ENCODE data around the gene SRGAP2C.
"Not testable (repeated sequence)": the region's sequence is repeated elsewhere in the genome, so short reads cannot be mapped to it uniquely, and the experiment has no call there.

Gene SRGAP2C

DNA sequence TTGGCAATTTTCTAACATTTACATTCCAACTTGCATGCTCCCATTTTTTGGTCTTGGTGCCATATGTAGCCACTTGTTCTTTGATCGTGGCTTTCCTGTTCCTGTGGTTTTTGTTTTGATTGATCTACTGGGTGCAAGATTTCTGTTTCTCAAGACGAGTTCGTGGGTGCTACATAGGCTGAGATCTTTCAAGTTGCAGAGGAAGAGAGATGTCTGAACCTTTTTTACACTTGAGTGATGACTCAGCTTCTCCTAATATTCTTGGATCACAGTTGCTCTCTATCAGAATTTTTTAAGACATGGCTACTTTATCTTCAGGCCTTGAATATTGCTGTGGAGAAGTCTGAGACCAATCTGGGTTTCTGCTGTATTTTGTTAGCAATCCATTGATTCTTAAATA lies 85.2 kb downstream of the SRGAP2C start:
- DNase-seq (ENCODE audit: insufficient read length, low spot score): not testable (repeated sequence)
- FAIRE-seq: peak; percentile 77

DNA sequence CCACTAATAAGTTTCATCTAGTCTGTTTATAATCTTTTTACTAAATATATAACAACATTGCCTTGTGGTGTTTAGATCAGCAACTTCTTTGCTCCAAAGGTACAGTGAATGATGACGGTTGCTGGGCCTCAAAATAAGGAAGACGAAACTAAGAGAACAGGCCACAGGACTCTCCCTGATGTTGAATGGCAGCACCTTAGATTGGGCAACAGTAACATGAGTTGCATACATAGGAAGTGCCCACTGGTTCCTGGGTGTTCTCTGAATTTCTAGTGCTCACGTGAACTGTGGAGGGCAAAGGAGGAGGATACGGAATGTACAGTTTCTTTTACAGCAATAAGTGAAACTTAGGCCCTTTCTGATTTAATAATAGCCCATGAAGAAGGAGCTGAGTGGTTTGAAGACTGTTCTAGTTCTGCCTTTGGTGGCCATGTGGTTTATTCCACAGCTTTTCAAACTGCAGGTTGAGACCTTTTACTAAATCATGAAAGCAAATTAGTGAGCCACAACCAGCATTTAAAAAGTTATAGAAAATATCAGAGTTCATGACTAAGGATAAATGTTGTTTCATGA lies 86.5 kb downstream of the SRGAP2C start:
- FAIRE-seq: peak; percentile 71

DNA sequence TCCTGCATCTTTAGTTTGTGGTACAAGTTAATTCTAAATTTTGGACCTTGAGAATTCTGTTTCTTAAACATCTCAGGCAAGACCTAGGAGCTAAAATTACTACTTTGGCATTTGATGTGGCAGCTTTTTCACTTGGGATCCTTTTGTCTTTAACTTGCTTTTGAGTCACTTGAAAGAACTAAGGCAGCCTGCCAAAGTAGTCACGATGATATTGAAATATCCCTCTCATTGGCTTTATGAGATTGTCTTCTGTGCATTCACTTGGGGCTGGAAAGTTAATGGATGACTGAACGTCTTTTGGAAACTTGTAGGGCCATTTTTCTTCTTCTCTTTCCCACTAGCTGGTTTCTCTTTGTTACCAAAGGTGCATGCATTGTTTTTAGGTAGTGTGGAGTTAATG lies 90.7 kb downstream of the SRGAP2C start:
- DNase-seq (ENCODE audit: insufficient read length, low spot score); FAIRE-seq: not testable (repeated sequence)

More for the DNA sequence above, 86.5 kb downstream of the SRGAP2C start:
- not testable (repeated sequence) for DNase-seq (ENCODE audit: insufficient read length, low spot score)

DNA sequence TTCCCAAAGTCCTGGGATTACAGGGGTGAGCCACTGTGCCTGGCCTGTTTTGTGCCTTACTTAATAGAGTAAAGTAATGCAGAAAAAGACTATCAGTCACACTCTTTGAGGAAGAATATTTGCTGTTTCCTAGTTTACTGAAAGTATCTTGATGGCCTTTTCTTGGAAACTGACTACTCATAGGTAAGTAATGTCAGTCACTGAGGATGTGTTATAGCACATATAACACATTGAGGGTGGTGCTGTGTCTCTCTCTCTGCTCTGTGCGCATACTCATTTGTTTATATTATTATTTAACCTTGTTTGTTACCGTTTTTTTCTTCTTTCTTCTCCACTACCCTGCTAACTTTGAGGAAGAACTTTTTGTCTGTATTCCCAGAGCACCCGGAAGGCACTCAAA lies 93.4 kb downstream of the SRGAP2C start:
- DNase-seq (ENCODE audit: insufficient read length, low spot score); FAIRE-seq: not testable (repeated sequence)

DNA sequence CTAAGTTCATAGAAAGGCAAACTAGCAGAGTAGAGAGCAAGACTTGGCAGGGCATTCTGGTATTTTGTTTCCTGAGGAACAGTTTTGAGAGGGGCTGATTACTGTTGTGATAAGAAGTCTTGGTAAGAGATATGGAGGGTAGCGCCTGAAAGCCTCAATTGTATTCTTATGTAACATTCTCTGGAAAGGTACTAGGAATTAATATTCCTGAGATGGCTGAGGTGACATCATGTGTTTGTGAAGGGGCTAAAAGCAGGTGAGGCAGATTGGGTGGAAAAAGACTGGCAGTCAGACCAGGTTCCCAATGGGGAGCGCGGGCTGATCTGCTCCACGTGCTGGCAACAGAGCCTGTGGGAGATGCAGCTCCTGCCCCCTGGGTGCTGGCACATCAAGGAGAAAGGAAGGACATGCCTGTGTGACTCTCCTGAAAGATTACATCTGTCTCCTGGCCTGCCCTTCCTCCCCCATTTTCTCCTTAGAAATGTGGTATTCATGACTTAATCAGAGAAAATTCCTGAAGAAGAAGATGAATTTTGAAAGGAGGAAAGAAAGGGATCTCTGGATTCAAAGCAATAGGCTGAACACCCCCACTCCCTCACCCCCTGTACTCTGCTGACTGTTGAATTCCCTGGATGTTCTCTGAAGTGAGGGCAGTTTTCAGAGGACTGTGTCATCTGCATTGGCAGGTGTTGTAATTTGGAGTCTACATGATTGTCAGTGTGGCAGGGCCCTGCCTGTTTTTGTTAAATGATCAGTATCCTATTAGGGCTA lies 94.2 kb downstream of the SRGAP2C start:
- DNase-seq (ENCODE audit: insufficient read length, low spot score); FAIRE-seq: not testable (repeated sequence)

DNA sequence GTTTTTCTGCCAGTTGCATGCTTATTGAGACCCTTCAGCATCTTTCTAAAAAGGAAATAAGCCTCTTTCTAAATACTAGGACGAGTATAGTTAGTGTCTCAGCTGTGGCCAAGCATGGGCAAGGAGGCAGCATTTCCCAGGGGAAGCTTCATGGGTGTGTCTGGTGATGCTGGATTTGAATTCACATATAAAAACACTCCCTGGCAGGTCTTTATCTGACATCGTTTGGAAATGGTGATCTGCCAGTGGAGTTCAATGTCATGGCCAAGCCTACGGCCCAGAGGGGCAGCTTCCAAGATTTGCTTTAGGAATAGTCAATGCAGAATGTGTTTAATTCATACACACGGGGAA lies 94.7 kb downstream of the SRGAP2C start:
- FAIRE-seq; DNase-seq (ENCODE audit: insufficient read length, low spot score): not testable (repeated sequence)

DNA sequence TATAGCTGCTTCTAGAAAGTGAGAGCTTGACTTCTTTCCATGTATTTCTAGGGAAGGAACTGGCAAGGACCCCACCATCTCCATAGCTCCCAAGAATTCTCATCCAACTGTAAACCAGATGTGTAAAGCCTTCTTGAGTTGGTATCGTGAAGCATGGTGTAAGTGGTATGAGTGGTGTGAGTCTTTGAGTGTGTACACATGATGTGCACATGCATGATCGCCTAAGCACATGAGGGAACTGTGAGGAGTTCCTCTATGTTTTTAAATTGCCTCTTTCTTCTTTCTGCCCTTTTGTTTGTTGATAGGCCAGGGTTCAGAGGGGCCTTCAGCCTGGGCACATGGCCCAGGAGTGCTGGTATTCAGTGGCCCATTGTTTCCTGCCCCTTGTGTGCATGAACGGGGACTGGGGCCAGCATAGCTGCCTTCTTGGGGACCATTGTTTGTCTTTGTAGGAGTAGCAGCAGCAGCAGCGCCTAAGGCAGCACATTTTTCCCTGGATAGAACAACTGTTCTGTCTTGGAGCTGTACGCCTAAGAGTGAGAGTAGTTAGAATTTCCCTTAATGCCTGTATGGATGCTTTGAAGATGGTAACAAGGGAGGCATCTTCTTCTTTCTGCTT lies 96.0 kb downstream of the SRGAP2C start:
- not testable (repeated sequence) for FAIRE-seq; DNase-seq (ENCODE audit: insufficient read length, low spot score)

DNA sequence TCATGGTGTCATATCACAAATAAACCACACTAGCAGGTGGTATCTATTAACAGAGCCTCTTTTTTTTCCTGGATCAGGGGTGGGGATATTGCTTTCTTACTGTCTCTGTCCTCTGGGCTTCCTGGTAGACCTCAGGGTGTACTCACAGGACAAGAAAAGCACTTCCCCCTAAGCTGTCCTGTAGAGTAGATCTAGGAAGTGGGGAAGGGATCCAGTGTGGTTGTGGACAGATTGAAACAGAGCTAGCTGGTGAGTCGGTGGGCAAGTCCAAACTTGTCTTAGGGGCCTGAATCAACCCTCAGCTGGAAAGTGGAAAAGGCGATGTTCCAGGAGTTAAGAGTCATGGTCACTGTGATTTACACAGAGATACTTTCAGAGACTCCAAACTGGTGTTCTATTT lies 96.7 kb downstream of the SRGAP2C start:
- FAIRE-seq: not testable (repeated sequence)

DNA sequence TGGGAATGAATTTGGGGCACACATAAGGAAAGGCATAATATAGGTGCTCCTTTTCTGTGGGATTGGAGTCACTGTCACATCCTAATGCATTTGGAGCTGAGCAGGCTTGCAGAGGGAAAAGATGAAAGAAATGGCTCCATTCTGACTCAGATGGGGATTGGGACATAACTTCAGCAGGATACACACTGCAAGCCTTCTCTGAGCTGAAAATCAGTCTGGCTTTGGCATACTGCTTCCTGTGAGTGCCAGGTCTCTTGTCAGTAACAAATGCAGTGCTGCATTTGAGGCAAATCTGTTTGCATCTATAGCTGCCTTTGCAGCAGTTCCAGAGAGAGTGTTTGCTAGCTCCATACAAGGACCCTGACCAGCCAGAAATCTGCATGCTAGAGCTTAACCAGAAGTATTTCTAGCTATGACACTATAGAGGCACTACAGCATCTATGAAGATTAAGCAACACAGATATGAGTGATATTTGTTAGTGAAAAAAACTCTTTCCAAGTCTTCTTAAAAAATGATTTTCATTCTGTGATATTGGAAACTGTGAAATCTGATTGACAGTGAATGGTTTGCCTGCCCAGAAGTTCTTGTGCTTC lies 98.9 kb downstream of the SRGAP2C start:
- FAIRE-seq; DNase-seq (ENCODE audit: insufficient read length, low spot score): not testable (repeated sequence)

More for the DNA sequence above, 96.7 kb downstream of the SRGAP2C start:
- DNase-seq (ENCODE audit: insufficient read length, low spot score): not testable (repeated sequence)

DNA sequence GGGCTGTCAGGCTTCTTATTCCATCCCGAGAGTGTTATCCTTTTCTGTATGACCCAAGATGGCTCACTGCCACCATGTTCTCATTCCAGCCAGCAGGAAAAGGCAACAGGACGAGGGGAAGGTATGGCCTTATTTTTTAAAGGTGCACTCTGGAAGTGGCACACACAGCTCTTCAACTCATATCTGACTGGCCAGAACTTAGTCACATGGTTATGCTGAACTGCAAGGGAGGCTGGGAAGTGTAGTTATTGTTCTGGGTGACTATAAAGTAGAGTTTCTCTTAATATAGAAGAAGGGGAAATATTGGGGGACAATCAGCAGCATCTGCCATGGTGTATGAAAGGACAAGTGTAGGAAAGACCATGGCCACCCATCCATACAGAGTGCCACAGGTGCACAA lies 107.8 kb downstream of the SRGAP2C start:
- not testable (repeated sequence) for DNase-seq (ENCODE audit: insufficient read length, low spot score); FAIRE-seq

DNA sequence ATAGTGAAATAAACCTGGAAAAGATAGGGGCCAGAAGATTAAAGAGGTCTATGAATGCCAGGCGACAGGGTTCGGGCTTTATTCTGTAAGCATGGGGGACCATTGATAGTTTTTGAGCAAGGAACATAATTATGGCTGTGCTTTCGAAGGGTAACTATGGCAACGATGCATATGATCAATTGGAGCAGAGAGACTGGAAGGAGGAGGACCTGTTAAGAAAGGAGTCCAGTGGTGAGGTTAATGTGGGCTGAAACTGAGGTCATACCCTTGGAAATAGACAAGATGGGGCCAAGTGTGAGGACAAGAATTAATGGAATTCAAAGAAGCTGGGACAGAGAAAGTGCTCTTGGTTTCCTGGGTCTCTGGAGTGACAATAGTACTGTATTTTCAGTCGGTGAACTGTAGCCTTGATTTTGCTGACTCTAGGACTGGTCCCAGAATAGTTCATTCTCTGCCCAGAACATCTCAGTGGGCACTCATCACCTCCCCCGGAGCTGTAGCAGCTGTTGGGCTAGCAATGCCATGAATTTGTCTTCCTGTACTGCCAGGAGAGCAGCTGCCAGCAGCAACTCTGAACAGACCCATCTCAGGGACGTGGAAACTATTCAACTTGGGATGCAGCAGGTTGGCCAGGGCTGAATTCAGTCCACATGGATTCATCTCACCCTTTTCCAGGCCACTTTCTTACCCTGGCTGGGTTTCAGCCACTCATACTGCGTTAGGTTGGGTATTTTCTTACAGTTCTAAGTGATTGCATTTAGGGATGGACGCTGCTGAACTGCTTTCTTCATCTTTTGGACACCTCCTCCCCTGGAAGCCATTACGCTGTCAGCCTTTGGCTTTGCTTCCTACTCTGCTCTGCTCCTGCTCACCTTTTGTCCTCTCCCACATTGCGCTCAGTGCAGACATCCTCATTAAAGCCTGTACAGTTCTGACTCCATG lies 108.8 kb downstream of the SRGAP2C start:
- not testable (repeated sequence) for DNase-seq (ENCODE audit: insufficient read length, low spot score); FAIRE-seq

DNA sequence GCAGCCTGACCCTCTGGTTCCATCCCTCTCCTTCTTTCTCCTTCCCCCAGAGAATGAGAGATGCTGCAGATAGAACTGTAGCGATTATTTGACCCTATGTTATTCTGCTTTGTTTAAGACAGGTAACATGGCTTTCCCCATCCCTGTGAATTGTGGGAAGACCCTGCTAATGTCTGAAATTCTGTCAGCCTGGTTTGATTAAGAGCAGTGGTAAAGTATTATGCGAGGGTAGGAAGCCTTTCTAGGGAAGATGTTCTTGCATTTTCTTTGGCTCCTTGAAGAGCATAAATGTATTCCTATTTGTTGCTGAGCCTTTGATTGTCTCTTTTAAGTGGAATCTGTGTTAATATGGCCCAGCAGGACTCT lies 109.4 kb downstream of the SRGAP2C start:
- not testable (repeated sequence) for DNase-seq (ENCODE audit: insufficient read length, low spot score); FAIRE-seq

DNA sequence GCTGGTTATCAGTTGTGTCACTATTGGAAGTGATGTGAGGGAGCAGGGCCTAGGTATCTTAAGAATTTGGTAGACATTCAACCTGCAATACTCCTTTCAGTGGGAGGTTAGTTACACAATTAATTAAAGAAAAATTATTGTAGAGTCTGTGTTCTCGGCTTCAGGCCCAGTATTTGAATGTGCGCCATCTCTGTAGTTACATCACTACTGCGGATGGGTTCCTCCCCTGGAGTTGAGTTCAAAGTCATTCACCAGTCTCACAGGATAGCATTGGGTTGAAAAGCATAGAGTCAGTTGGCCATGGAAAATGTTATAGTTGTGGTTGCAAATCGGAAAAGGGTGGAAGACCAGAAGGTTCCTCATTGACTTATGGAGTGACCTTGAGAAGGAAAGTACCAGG lies 111.8 kb downstream of the SRGAP2C start:
- FAIRE-seq: not testable (repeated sequence)

DNA sequence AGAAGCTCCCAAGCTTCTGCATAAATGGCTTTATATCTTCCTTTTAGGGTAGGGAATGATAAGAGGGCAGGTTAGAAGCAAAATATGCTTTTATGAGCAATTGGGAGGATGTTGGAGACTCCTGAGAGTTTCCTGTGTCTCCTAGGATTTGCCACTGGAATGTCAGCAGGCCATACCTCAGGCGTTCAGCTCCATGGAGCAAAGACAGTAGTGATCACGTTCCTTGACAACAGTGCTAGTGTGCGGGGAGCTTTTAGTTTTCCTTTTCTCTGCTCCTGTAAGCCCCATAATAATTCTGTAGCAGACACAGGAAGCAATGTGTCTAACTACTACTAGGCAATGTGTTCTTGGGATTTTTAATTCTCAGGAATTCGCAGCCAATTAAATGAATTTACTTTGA lies 113.8 kb downstream of the SRGAP2C start:
- FAIRE-seq; DNase-seq (ENCODE audit: insufficient read length, low spot score): not testable (repeated sequence)

More for the DNA sequence above, 111.8 kb downstream of the SRGAP2C start:
- not testable (repeated sequence) for DNase-seq (ENCODE audit: insufficient read length, low spot score)

DNA sequence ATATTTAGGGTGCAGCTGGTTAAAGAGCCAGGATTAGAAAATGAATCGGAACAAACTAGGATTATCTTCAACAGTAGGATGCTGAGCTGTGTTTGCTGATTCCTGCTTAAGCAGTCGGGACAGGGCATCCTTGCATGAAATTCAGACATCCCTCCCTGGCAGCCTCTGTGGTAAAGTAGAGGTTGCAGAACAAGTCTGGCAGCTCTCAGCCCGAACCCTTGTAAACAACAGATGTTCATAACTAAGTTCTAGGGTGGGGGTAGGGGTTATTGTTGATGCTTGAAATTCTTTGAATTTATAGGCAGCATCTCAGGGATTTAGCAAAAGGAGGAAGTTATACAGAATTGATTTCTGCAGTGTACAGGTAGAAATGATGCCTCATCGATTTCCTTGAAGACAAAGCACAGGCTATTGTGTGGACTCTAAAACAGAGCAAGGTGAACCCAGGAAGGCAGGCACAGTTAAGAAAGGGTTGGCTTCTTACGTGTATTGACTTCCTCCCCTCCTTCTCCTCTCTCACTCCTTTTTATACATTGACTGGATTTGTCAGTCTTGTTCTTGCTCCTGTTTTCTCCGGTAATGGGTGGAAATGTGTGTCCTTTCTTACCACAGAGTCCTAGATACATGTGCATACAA lies 114.9 kb downstream of the SRGAP2C start:
- not testable (repeated sequence) for DNase-seq (ENCODE audit: insufficient read length, low spot score); FAIRE-seq

DNA sequence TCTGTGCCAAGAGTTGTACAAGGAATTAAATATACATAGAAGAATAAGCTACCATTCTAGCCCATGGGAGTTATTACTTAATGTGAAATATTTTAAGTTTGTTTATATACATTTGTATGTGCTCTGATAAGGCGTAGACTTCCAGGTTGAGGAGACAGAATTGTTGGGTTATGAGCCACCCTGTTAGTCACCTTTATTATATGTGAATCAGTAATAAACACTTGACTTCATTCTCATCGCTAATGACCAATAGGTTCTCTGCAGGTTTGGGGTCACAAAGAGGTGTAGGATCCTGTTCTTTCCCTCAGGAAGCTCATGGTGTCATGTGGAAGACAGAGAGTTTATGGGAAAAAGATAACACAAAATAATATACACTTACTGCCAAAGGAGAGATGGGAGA lies 117.1 kb downstream of the SRGAP2C start:
- DNase-seq (ENCODE audit: insufficient read length, low spot score); FAIRE-seq: not testable (repeated sequence)

DNA sequence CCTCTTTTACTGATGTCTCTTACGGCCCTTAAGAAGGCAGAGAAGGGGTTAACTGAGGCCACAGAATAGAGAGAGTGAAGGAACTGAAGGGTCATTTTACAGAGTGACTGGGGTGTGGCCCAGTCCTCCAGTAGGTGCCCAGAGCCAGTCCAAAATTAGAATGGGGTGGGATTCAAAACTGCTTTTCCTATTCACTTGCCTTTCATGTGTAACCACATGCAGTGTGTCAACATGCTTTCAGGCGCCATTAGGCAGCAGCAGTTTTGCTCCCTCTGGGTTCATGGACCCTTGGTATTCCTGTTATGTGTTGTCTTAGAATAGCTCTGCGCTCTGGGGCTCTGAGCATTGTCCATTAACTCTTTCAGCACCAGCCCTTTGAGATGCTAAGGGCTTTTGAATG lies 123.0 kb downstream of the SRGAP2C start:
- FAIRE-seq: not testable (repeated sequence)

DNA sequence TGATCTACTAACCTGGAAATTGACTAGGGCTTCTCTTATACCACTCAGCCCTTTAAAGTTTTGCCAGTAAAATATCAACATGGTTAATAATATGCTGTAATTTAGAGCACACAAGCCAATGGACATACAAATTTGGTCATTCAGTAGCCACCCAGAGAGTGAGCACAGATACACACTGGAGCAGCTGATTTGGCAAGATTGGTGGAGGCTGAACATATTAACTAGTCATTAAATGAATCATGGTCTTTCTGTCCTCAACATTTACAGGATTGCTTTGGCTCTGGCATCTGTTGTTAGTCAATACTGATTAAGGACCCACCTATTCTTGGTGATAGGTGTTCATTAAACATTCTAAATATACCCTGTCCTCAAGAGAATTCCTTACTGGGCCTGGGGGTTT lies 130.7 kb downstream of the SRGAP2C start:
- DNase-seq (ENCODE audit: insufficient read length, low spot score); FAIRE-seq: not testable (repeated sequence)

More for the DNA sequence above, 123.0 kb downstream of the SRGAP2C start:
- not testable (repeated sequence) for DNase-seq (ENCODE audit: insufficient read length, low spot score)

DNA sequence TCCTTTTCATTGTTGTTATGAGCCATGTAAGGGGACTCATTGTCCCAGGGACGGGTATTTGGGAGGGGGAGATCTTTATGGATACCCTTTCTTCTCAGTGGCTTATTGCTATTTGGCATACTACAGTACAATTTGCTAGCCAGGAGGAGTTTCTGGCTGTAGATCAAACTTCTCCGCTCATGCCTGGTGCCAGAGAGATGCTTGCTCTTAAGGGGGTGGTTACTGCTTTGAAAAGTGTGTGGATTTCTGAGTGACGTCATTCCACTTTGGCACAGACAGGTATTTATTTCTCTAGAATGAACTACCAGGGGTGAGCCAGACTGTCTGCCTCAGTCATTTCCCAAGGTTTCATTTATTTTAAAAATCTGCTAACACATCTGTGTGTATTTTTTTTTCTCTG lies 131.3 kb downstream of the SRGAP2C start:
- not testable (repeated sequence) for FAIRE-seq; DNase-seq (ENCODE audit: insufficient read length, low spot score)

Data from GM19239 (cell line).